Astrocyte of the cerebellum (primary cell): ENCODE data around the gene PRKN.

Source experiments
- DNase-seq: peaks from one replicate; pipeline ENCODE4 v3.0.0-alpha.2; 2011; ENCODE audit warnings: low read depth
- H3K4me3 ChIP-seq: 2 replicates; pipeline ENCODE4 v1.5.1; 2011; ENCODE audit warnings: mild to moderate bottlenecking, low read depth, low read length, moderate library complexity
- CTCF ChIP-seq: IDR thresholded peaks from 2 replicates; pipeline ENCODE4 v1.5.1; 2012; ENCODE audit warnings: low read length, low read depth, moderate library complexity, mild to moderate bottlenecking; ENCODE audit errors: missing control alignments
- in situ Hi-C: cut with HindIII; loops from 2 replicates; pipeline ENCODE4 v1.10.0; 2017; ENCODE audit warnings: low sequenced_read_pairs

Gene PRKN

GRCh38 chr6:161583584-161583983 lies 1144.0 kb downstream of the PRKN start:
- DNase-seq, result no peak
- H3K4me3 ChIP-seq, result no peak overlapping the region
- no peak for TF ChIP-seq CTCF
- in situ Hi-C loops, result no loop called here

GRCh38 chr6:161578478-161578877 lies 1149.1 kb downstream of the PRKN start:
- TF ChIP-seq CTCF, result no peak
- H3K4me3 ChIP-seq, result no peak overlapping the region
- in situ Hi-C loops, result no loop called here
- no peak for DNase-seq

- in situ Hi-C loops, result no loop called here
These were observed 1151.9 kb downstream of the PRKN start for GRCh38 chr6:161575523-161576254.

GRCh38 chr6:161568885-161569456 lies 1158.6 kb downstream of the PRKN start:
- no peak overlapping the region for H3K4me3 ChIP-seq
- no peak for TF ChIP-seq CTCF
- no peak for DNase-seq
- in situ Hi-C loops, result no loop called here

More at GRCh38 chr6:161575523-161576254, 1151.9 kb downstream of the PRKN start:
- no peak overlapping the region for H3K4me3 ChIP-seq
- no peak for DNase-seq
- TF ChIP-seq CTCF, result no peak

- no peak overlapping the region for H3K4me3 ChIP-seq
- in situ Hi-C loops, result no loop called here
- TF ChIP-seq CTCF, result no peak
- DNase-seq, result no peak
These were observed 1162.6 kb downstream of the PRKN start for GRCh38 chr6:161564952-161565351.

- in situ Hi-C loops, result no loop called here
- TF ChIP-seq CTCF, result no peak
- H3K4me3 ChIP-seq, result no peak overlapping the region
- no peak for DNase-seq
These were observed 1165.7 kb downstream of the PRKN start for GRCh38 chr6:161561908-161562307.
